ENCODE results near the gene KCNJ14.

DNA sequence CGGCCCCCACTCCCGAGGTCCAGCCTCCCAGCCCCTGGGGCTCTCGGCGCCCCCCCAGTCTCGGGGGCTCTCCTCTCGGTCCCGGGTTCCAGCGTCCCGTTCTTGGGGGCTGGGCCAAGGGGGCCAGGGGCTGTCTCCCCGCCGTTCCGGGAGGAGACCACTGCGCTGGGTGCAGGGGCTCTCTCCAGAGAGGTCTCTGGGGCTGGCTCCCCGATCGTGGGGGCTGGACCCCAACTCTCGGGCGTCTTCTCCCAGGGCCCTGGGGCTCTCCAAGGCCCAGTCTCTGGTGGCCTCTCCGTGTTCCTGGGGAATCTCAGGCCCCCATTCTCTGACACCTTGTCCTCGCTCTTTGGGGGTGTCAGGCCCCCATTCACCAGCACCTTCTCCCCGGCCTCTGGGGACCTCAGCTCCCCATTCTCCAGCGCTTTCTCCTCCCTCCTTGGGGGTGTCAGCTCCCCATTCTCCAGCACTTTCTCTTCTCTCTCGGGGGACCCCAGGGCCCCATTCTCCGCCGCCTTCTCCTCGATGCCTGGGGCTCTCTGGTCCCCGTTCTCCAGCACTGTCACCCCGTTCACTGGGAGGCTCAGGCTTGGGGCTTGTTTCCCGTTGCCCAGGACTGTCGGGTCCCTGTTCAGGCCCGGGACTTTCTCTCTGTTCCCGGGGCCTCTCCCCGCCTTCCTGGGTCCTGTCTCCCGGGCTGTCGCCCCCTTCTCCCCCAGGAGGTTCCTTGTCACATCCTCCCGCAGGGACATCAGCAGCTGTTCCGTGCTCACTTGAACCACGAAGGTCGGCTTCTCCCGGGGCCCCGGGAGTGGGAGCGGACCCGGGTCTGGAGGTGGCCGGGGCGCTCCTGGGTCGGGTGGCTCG lies 42.6 kb downstream of the KCNJ14 start:
- TF ChIP-seq, protein P1, sequence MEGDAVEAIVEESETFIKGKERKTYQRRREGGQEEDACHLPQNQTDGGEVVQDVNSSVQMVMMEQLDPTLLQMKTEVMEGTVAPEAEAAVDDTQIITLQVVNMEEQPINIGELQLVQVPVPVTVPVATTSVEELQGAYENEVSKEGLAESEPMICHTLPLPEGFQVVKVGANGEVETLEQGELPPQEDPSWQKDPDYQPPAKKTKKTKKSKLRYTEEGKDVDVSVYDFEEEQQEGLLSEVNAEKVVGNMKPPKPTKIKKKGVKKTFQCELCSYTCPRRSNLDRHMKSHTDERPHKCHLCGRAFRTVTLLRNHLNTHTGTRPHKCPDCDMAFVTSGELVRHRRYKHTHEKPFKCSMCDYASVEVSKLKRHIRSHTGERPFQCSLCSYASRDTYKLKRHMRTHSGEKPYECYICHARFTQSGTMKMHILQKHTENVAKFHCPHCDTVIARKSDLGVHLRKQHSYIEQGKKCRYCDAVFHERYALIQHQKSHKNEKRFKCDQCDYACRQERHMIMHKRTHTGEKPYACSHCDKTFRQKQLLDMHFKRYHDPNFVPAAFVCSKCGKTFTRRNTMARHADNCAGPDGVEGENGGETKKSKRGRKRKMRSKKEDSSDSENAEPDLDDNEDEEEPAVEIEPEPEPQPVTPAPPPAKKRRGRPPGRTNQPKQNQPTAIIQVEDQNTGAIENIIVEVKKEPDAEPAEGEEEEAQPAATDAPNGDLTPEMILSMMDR (IDR thresholded peaks at IDR 0.05) = no peak
- TF ChIP-seq POLR2A (IDR thresholded peaks at IDR 0.05) (no peak), POLR2AphosphoS5 (IDR thresholded peaks at IDR 0.05) (no peak), EP300 (IDR thresholded peaks at IDR 0.05) (no peak)
